ENCODE data around the gene SLC25A44. TPM values are rescaled to one million over a fixed set of nuclear protein-coding genes. Genes with fewer than 3 reads are reported as not detected.
A peak's percentile ranks its signal among the peaks of the same experiment; 100 is the strongest.

SLC25A44 gene
- total and polyA plus RNA-seq, 8 donors = 14.3 to 29.1 (median 19.1) TPM

- intact Hi-C loops (cut with DNase I) = loop anchor here in 1 of 2 donors (5.0 kb wide), 1 partner anchor 75 kb away; no protein-coding TSS in a partner anchor
- H3K27ac ChIP-seq = peak overlapping the region in 1 of 2 donors; percentile 91
- peaks cover 10 to 60% of the 10 kb centered on the region in 2 donors for H3K4me1 ChIP-seq
- no peaks in the 10 kb centered on the region for H3K9me3 ChIP-seq
- DNase-seq (no peak), ATAC-seq (peak; percentile 42)
- no peak overlapping the region for H3K4me3 ChIP-seq
- TF ChIP-seq CTCF (IDR thresholded peaks at IDR 0.05) = no peak
- H3K27me3 ChIP-seq = peaks cover 0 to 11% of the 10 kb centered on the region in 2 donors
- H3K36me3 ChIP-seq = no peaks in the 10 kb centered on the region
Observed at GRCh38 chr1:156146769-156147405, 47.0 kb upstream of the SLC25A44 start.

- H3K36me3 ChIP-seq = no peaks in the 10 kb centered on the region
- H3K9me3 ChIP-seq = no peaks in the 10 kb centered on the region
- DNase-seq = no peak
- H3K4me3 ChIP-seq = no peak overlapping the region
- H3K4me1 ChIP-seq = peaks cover 10 to 74% of the 10 kb centered on the region in 2 donors
- intact Hi-C loops (cut with DNase I) = loop anchor here in 1 of 2 donors (5.0 kb wide), 1 partner anchor 74 kb away; no protein-coding TSS in a partner anchor
- TF ChIP-seq CTCF (IDR thresholded peaks at IDR 0.05) = no peak
- peaks cover 0 to 11% of the 10 kb centered on the region in 2 donors for H3K27me3 ChIP-seq
- ATAC-seq = no peak
- H3K27ac ChIP-seq = peak overlapping the region; percentile 33 to 91
Observed at GRCh38 chr1:156148216-156148615, 45.7 kb upstream of the SLC25A44 start.

GRCh38 chr1:156149374-156150332 lies 44.3 kb upstream of the SLC25A44 start:
- no peak for TF ChIP-seq CTCF (IDR thresholded peaks at IDR 0.05)
- DNase-seq (no peak), ATAC-seq (no peak)
- intact Hi-C loops (cut with DNase I) = loop anchor here in 1 of 2 donors (5.0 kb wide), 1 partner anchor 73 kb away; no protein-coding TSS in a partner anchor
- peaks cover 0 to 11% of the 10 kb centered on the region in 2 donors for H3K27me3 ChIP-seq
- H3K9me3 ChIP-seq = no peaks in the 10 kb centered on the region
- no peaks in the 10 kb centered on the region for H3K36me3 ChIP-seq
- no peak overlapping the region for H3K4me3 ChIP-seq
- H3K27ac ChIP-seq = peak overlapping the region in 1 of 2 donors; percentile 91
- H3K4me1 ChIP-seq = peaks cover 10 to 84% of the 10 kb centered on the region in 2 donors

- intact Hi-C loops (cut with DNase I) = no loop called here
- TF ChIP-seq CTCF (IDR thresholded peaks at IDR 0.05) = no peak
- Histone ChIP-seq H3K9me3 (no peaks in the 10 kb centered on the region), H3K4me1 (peaks cover 10 to 90% of the 10 kb centered on the region in 2 donors), H3K27ac (no peak overlapping the region), H3K27me3 (peaks cover 0 to 11% of the 10 kb centered on the region in 2 donors), H3K4me3 (no peak overlapping the region), H3K36me3 (no peaks in the 10 kb centered on the region)
- ATAC-seq = no peak
- DNase-seq = no peak
Observed at GRCh38 chr1:156150333-156151011, 43.4 kb upstream of the SLC25A44 start.
